Natural killer cell (primary cell): ENCODE results near the gene MICOS13. TPM values are rescaled to one million over a fixed set of nuclear protein-coding genes. Genes with fewer than 3 reads are reported as not detected.
A peak's percentile ranks its signal among the peaks of the same experiment; 100 is the strongest.

Experiments used
- ATAC-seq, 3 donors: fragments of 150-1000 bp in 2 of 3; fragments of 200-7000 bp in 1 of 3; cut with Tn5 transposase; 1 replicate in 1 of 3; 2 replicates in 2 of 3; pipeline ENCODE4 v1.10.0; 2021; ENCODE audit warnings: mild to moderate bottlenecking in 2 of 3, moderate library complexity in 2 of 3
- DNase-seq, 2 donors: peaks; one replicate each; pipeline versions ENCODE4 v3.0.0 to v3.0.0-alpha.2; 2013 to 2021; ENCODE audit warnings: mixed read lengths in 1 of 2
- H3K27ac ChIP-seq: one replicate; pipeline ENCODE4 v1.5.1; 2013; ENCODE audit warnings: mild to moderate bottlenecking, low read length
- H3K27me3 ChIP-seq: one replicate; pipeline ENCODE4 v1.6.1; 2013; ENCODE audit warnings: low read length; ENCODE audit not compliant: control insufficient read depth, insufficient read depth
- H3K36me3 ChIP-seq: one replicate; pipeline ENCODE4 v1.6.1; 2013; ENCODE audit warnings: low read length; ENCODE audit not compliant: control insufficient read depth, insufficient read depth
- H3K4me1 ChIP-seq: one replicate; pipeline ENCODE4 v1.6.1; 2013; ENCODE audit warnings: low read length; ENCODE audit not compliant: control insufficient read depth, insufficient read depth
- H3K4me3 ChIP-seq: one replicate; pipeline ENCODE4 v1.5.1; 2013; ENCODE audit warnings: low read length
- H3K9me3 ChIP-seq: one replicate; pipeline ENCODE4 v1.6.1; 2013; ENCODE audit warnings: low read length; ENCODE audit not compliant: control insufficient read depth, insufficient read depth
- H3K27ac Mint-ChIP-seq, 2 donors: one replicate each; pipeline ENCODE4 v1.8.0; 2022; ENCODE audit warnings: mild to moderate bottlenecking in 2 of 2, mixed read lengths in 2 of 2, moderate library complexity in 1 of 2
- H3K27me3 Mint-ChIP-seq, 2 donors: one replicate each; pipeline ENCODE4 v1.8.0; 2022; ENCODE audit warnings: low read depth in 2 of 2, mixed read lengths in 2 of 2
- H3K36me3 Mint-ChIP-seq: one replicate; pipeline ENCODE4 v1.8.0; 2022; ENCODE audit warnings: mixed read lengths
- H3K4me1 Mint-ChIP-seq, 2 donors: one replicate each; pipeline ENCODE4 v1.8.0; 2022; ENCODE audit warnings: mixed read lengths in 2 of 2
- H3K4me3 Mint-ChIP-seq: one replicate; pipeline ENCODE4 v1.8.0; 2022; ENCODE audit warnings: mild to moderate bottlenecking, moderate library complexity, mixed read lengths
- H3K9me3 Mint-ChIP-seq, 2 donors: one replicate each; pipeline ENCODE4 v1.8.0; 2022; ENCODE audit warnings: mixed read lengths in 2 of 2
- CTCF ChIP-seq: fragments of 200-600 bp; IDR thresholded peaks from one replicate; pipeline ENCODE4 v1.8.0; 2022; ENCODE audit warnings: antibody characterized with exemption
- WGBS: methylation state at CpG from one replicate; pipeline ENCODE4 v1.1.7; 2013; ENCODE audit warnings: missing lambda C conversion rate; ENCODE audit not compliant: insufficient coverage; 5-methylcytosine and 5-hydroxymethylcytosine counted together
- intact Hi-C: fragments of 100-400 bp; cut with micrococcal nuclease; formaldehyde crosslinking; loops from one replicate; pipeline ENCODE4 v1.14.2; 2022
- total RNA-seq, 4 donors: library from RNA; stranded (reverse); fragments of 120-200 nt in 1 of 4; gene quantifications; one replicate each; pipeline versions ENCODE4 v1.2.3 to v1.2.4, GENCODE V29; 2013 to 2022

MICOS13 gene
- total RNA-seq, 3 donors from 2014 or later (not counting 1 experiment from before 2014, with no cell fraction given) = 17.7 to 27.7 (median 25.1) TPM

GRCh38 chr19:5628919-5629481 lies 51.3 kb downstream of the MICOS13 start:
- Mint-ChIP-seq H3K4me1 (peaks cover 69 to 71% of the 10 kb centered on the region in 2 donors), H3K4me3 (no peak overlapping the region), H3K27ac (peak overlapping the region; percentile 74 to 78), H3K27me3 (no peaks in the 10 kb centered on the region), H3K36me3 (peaks cover 13% of the 10 kb centered on the region), H3K9me3 (no peaks in the 10 kb centered on the region)
- no peaks in the 10 kb centered on the region for H3K9me3 ChIP-seq
- H3K27me3 ChIP-seq = no peaks in the 10 kb centered on the region
- ATAC-seq (no peak), DNase-seq (no peak)
- no peak for TF ChIP-seq CTCF
- intact Hi-C loops = no loop called here
- peak overlapping the region; percentile 41 for H3K27ac ChIP-seq
- peaks cover 47% of the 10 kb centered on the region for H3K36me3 ChIP-seq
- peaks cover 53% of the 10 kb centered on the region for H3K4me1 ChIP-seq
- 46% methylated on average over 9 of the region's 9 CpGs for WGBS
- no peak overlapping the region for H3K4me3 ChIP-seq

- ATAC-seq (peak in 2 of 3 donors; percentile 27 to 30), DNase-seq (no peak)
- Mint-ChIP-seq H3K4me1 (peaks cover 71 to 75% of the 10 kb centered on the region in 2 donors), H3K27me3 (no peaks in the 10 kb centered on the region), H3K4me3 (no peak overlapping the region), H3K9me3 (no peaks in the 10 kb centered on the region), H3K36me3 (peaks cover 13% of the 10 kb centered on the region), H3K27ac (peak overlapping the region; percentile 74 to 78)
- H3K36me3 ChIP-seq = peaks cover 47% of the 10 kb centered on the region
- no peak for TF ChIP-seq CTCF
- no peaks in the 10 kb centered on the region for H3K27me3 ChIP-seq
- no peaks in the 10 kb centered on the region for H3K9me3 ChIP-seq
- H3K27ac ChIP-seq = peak overlapping the region; percentile 41
- WGBS = 82% methylated on average over 1 of the region's 1 CpG
- H3K4me3 ChIP-seq = no peak overlapping the region
- intact Hi-C loops = no loop called here
- H3K4me1 ChIP-seq = peaks cover 58% of the 10 kb centered on the region
Measured at GRCh38 chr19:5628461-5628860, 51.9 kb downstream of the MICOS13 start.

Other genes with a start within 250 kb of the MICOS13 start
- gene ZNRF4, start 225.1 kb downstream of the MICOS13 start, total RNA-seq = not detected
- gene TINCR, start 112.6 kb downstream of the MICOS13 start, total RNA-seq = 1 to 10 TPM; 1.6 to 2.2 (median 1.7) TPM
- gene SAFB2, start 57.7 kb downstream of the MICOS13 start, total RNA-seq = 100 to 1,000 TPM; 232 to 264 (median 258) TPM
- gene SAFB, start 57.4 kb downstream of the MICOS13 start, total RNA-seq = 100 to 1,000 TPM; 195 to 229 (median 207) TPM
- gene HSD11B1L, start 511 bp upstream of the MICOS13 start, total RNA-seq = 1 to 10 TPM; 1.1 to 3.7 (median 3.0) TPM
- 100 to 1,000 TPM; 363 to 505 (median 459) TPM for gene RPL36, start 9.8 kb upstream of the MICOS13 start, total RNA-seq
- gene LONP1, start 39.6 kb upstream of the MICOS13 start, total RNA-seq = 10 to 100 TPM; 50.5 to 61.8 (median 56.1) TPM
- not detected for gene CATSPERD, start 40.1 kb upstream of the MICOS13 start, total RNA-seq
- 1 to 10 TPM; 2.4 to 5.4 (median 4.2) TPM for gene PRR22, start 104.2 kb upstream of the MICOS13 start, total RNA-seq
- gene DUS3L, start 110.6 kb upstream of the MICOS13 start, total RNA-seq = 100 to 1,000 TPM; 116 to 140 (median 128) TPM
- under 1 TPM in 2 of 3 donors, not detected in 1; 0.33 to 0.34 TPM for gene NRTN, start 124.6 kb upstream of the MICOS13 start, total RNA-seq
- under 1 TPM in 1 of 3 donors, not detected in 2; 0.34 TPM for gene FUT6, start 159.2 kb upstream of the MICOS13 start, total RNA-seq
- not detected for gene FUT3, start 170.9 kb upstream of the MICOS13 start, total RNA-seq
- gene FUT5, start 190.0 kb upstream of the MICOS13 start, total RNA-seq = 1 to 10 TPM; 1.2 to 3.9 (median 2.3) TPM
- 100 to 1,000 TPM; 111 to 115 (median 113) TPM for gene NDUFA11, start 223.3 kb upstream of the MICOS13 start, total RNA-seq
- gene VMAC, start 224.4 kb upstream of the MICOS13 start, total RNA-seq = 10 to 100 TPM; 21.1 to 26.3 (median 24.2) TPM
- gene CAPS, start 233.7 kb upstream of the MICOS13 start, total RNA-seq = 10 to 100 TPM; 34.0 to 41.6 (median 38.3) TPM